ENCODE results near the gene ZFAND2B.

GRCh38 chr2:219254590-219255201 lies 48.1 kb downstream of the ZFAND2B start:
- TF ChIP-seq EZH2 (IDR thresholded peaks at IDR 0.05; ENCODE audit: borderline replicate concordance, insufficient read depth, low read depth, low read length, poor library complexity, severe bottlenecking) (no peak), CTCF (IDR thresholded peaks at IDR 0.05) (no peak)

Data from B cell (primary cell).